SU-DHL-6 (cell line): ENCODE measurements around the gene TMEM263.

Source experiments
- CTCF ChIP-seq: fragments of 200-600 bp; sonication (generic); IDR thresholded peaks from one replicate; pipeline ENCODE4 v1.5.1; 2017; ENCODE audit warnings: antibody characterized with exemption, mild to moderate bottlenecking, low read length, moderate library complexity; ENCODE audit not compliant: insufficient read depth, poor library complexity, severe bottlenecking
- EZH2phosphoT487 ChIP-seq: fragments of 200-600 bp; sonication (generic), shearing (Covaris generic); conservative IDR thresholded peaks from 2 replicates; pipeline ENCODE4 v1.6.1; 2018; ENCODE audit warnings: mild to moderate bottlenecking, antibody characterized with exemption, low read length, moderate library complexity, mixed read lengths

GRCh38 chr12:106987846-106988245, 32.1 kb downstream of the TMEM263 start:
- TF ChIP-seq CTCF: no peak
- no peak for TF ChIP-seq EZH2phosphoT487
